OCI-LY7 (cell line): ENCODE data around the gene MAMDC2. TPM values are rescaled to one million over a fixed set of nuclear protein-coding genes. Genes with fewer than 3 reads are reported as not detected.

Experiments used
- BruUV-seq: library from RNA; stranded (reverse); fragments of 400-500 nt; replicated peaks from 2 replicates; lab custom pipeline; 2021; lab: Mats Ljungman, UMichigan
- CTCF ChIA-PET: fragments of 300-600 bp; sonication (Branson Sonifier 250); formaldehyde crosslinking; loops from one replicate; lab custom pipeline; 2022; ENCODE audit warnings: antibody characterized with exemption; ENCODE audit not compliant: unreplicated experiment; lab: Charles Lee
- POLR2A ChIA-PET: fragments of 300-600 bp; sonication (Branson Sonifier 250); formaldehyde crosslinking; loops from one replicate; lab custom pipeline; 2022; ENCODE audit warnings: antibody characterized with exemption; lab: Charles Lee
- DNase-seq: peaks from one replicate; pipeline ENCODE4 v3.0.0-alpha.2; 2015; ENCODE audit warnings: low spot score
- H2AFZ ChIP-seq: fragments of 200-600 bp; sonication (generic), shearing (Covaris generic); 2 replicates; pipeline ENCODE4 v1.6.1; 2014; ENCODE audit warnings: mild to moderate bottlenecking, antibody characterized with exemption, low read length, moderate library complexity
- H3K27ac ChIP-seq: fragments of 200-600 bp; sonication (generic); 2 replicates; pipeline ENCODE4 v1.5.1; 2014; ENCODE audit warnings: mixed run types, low read depth, mild to moderate bottlenecking, moderate library complexity, low read length, inconsistent platforms; ENCODE audit not compliant: poor library complexity, severe bottlenecking
- H3K36me3 ChIP-seq: fragments of 200-600 bp; sonication (generic); 2 replicates; pipeline ENCODE4 v1.6.1; 2014; ENCODE audit warnings: mild to moderate bottlenecking, antibody characterized with exemption, low read length, moderate library complexity, mixed read lengths; ENCODE audit not compliant: insufficient read depth
- H3K4me1 ChIP-seq: fragments of 200-600 bp; sonication (generic); 2 replicates; pipeline ENCODE4 v1.5.1; 2014; ENCODE audit warnings: mild to moderate bottlenecking, low read length; ENCODE audit not compliant: insufficient read depth, poor library complexity, severe bottlenecking
- H3K4me2 ChIP-seq: fragments of 200-600 bp; sonication (generic); 2 replicates; pipeline ENCODE4 v1.6.1; 2014; ENCODE audit warnings: mild to moderate bottlenecking, low read length
- H3K4me3 ChIP-seq: fragments of 200-600 bp; sonication (generic); 2 replicates; pipeline ENCODE4 v1.5.1; 2014; ENCODE audit warnings: mild to moderate bottlenecking, low read depth, low read length; ENCODE audit not compliant: poor library complexity, severe bottlenecking
- H3K79me2 ChIP-seq: fragments of 200-600 bp; sonication (generic); 2 replicates; pipeline ENCODE4 v1.6.1; 2016; ENCODE audit warnings: low read depth, mild to moderate bottlenecking, low read length, moderate library complexity, mixed read lengths; ENCODE audit not compliant: insufficient read depth
- H3K9me2 ChIP-seq: fragments of 200-600 bp; sonication (generic); 2 replicates; pipeline ENCODE4 v1.6.1; 2016; ENCODE audit warnings: mild to moderate bottlenecking, low read length, mixed read lengths; ENCODE audit not compliant: insufficient read depth
- H3K9me3 ChIP-seq: fragments of 200-600 bp; sonication (generic); 2 replicates; pipeline ENCODE4 v1.6.1; 2014; ENCODE audit warnings: mild to moderate bottlenecking, mixed run types, low read length, mixed read lengths
- H4K20me1 ChIP-seq: fragments of 200-600 bp; sonication (generic); 2 replicates; pipeline ENCODE4 v1.6.1; 2014; ENCODE audit warnings: mild to moderate bottlenecking, antibody characterized with exemption, low read length, moderate library complexity, mixed read lengths; ENCODE audit not compliant: insufficient read depth
- EZH2phosphoT487 ChIP-seq: fragments of 200-600 bp; sonication (generic); IDR thresholded peaks from 2 replicates; pipeline ENCODE4 v1.6.1; 2018; ENCODE audit warnings: low read depth, borderline replicate concordance, mild to moderate bottlenecking, mixed run types, antibody characterized with exemption, low read length, moderate library complexity, mixed read lengths
- intact Hi-C: fragments of 100-400 bp; cut with micrococcal nuclease; formaldehyde crosslinking; loops from one replicate; pipeline ENCODE4 v1.10.0; 2022; ENCODE audit not compliant: unreplicated experiment
- total RNA-seq, 2 experiments: library from RNA; depleted of rRNA in 1 of 2; stranded (reverse); fragments of >200 nt in 1 of 2; shearing (Covaris generic) in 1 of 2; gene quantifications; 2 replicates each; pipeline ENCODE4 v1.2.3, GENCODE V29; 2014 to 2022
- TF ChIP-seq, protein P1 (sequence below): fragments of 200-600 bp; sonication (generic); conservative IDR thresholded peaks from 2 replicates; pipeline ENCODE4 v1.5.1; 2014; ENCODE audit warnings: mild to moderate bottlenecking, antibody characterized with exemption, low read length, moderate library complexity, mixed read lengths

MAMDC2 gene
- total RNA-seq, 2 experiments from 2014 or later, result not detected

DNA sequence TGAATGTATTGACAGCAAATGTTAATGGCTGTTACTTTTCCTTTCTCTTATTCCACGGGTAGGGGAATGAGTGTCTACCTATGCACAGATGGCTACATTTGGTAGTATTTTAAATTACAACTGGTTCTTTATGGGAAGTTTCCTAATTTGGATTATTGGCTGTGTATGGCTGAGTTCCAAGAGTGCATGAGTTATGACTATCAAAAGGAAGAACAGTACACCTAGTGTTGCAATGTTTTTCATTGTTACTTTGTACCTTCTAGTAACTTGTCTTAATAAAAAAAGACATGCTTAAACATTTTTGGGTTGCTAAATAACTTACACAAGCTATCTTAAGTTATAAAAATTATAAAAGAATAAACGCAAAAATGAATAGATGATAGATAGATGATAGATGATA lies 35.8 kb upstream of the MAMDC2 start:
- POLR2A ChIA-PET, result interaction anchor here (0.7 kb wide), 1 partner anchor 10 kb away, joined by 3 read pairs; no protein-coding TSS in a partner anchor
- H3K9me3 ChIP-seq, result no peaks in the 10 kb centered on the region
- intact Hi-C loops, result no loop called here
- H3K27ac ChIP-seq, result no peak overlapping the region
- H2AFZ ChIP-seq, result no peak overlapping the region
- BruUV-seq, result no TSS peak
- H3K4me1 ChIP-seq, result no peaks in the 10 kb centered on the region
- DNase-seq, result no peak
- no peaks in the 10 kb centered on the region for H3K36me3 ChIP-seq
- no peaks in the 10 kb centered on the region for H3K79me2 ChIP-seq
- no peaks in the 10 kb centered on the region for H4K20me1 ChIP-seq
- H3K9me2 ChIP-seq, result no peaks in the 10 kb centered on the region
- TF ChIP-seq EZH2phosphoT487, result no peak
- TF ChIP-seq, protein P1, sequence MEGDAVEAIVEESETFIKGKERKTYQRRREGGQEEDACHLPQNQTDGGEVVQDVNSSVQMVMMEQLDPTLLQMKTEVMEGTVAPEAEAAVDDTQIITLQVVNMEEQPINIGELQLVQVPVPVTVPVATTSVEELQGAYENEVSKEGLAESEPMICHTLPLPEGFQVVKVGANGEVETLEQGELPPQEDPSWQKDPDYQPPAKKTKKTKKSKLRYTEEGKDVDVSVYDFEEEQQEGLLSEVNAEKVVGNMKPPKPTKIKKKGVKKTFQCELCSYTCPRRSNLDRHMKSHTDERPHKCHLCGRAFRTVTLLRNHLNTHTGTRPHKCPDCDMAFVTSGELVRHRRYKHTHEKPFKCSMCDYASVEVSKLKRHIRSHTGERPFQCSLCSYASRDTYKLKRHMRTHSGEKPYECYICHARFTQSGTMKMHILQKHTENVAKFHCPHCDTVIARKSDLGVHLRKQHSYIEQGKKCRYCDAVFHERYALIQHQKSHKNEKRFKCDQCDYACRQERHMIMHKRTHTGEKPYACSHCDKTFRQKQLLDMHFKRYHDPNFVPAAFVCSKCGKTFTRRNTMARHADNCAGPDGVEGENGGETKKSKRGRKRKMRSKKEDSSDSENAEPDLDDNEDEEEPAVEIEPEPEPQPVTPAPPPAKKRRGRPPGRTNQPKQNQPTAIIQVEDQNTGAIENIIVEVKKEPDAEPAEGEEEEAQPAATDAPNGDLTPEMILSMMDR, result no peak
- CTCF ChIA-PET, result no interaction called here
- no peak overlapping the region for H3K4me2 ChIP-seq
- no peak overlapping the region for H3K4me3 ChIP-seq

DNA sequence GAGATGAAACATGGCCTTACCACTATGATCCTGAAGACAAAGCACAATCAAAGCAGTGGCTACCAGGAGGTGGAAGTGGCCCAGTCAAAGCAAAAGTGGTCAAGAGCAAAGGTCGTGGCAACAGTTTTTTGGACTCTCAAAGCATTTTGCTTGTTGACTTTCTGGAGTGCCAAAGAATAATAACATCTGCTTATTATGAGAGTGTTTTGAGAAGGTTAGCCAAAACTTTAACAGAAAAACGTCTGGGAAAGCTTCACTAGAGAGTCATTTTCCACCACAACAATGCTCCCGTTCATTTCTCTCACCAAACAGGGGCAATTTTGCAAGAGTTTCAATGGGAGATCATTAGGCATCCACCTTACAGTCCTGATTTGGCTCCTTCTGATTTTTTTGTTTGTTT lies 33.6 kb upstream of the MAMDC2 start:
- no peaks in the 10 kb centered on the region for H3K4me1 ChIP-seq
- H2AFZ ChIP-seq, result no peak overlapping the region
- no peaks in the 10 kb centered on the region for H3K79me2 ChIP-seq
- H3K9me2 ChIP-seq, result no peaks in the 10 kb centered on the region
- no peak overlapping the region for H3K4me3 ChIP-seq
- ChIA-PET POLR2A (interaction anchor here (0.6 kb wide), 1 partner anchor 532 kb away, joined by 4 read pairs; no protein-coding TSS in a partner anchor), CTCF (no interaction called here)
- H3K4me2 ChIP-seq, result no peak overlapping the region
- DNase-seq, result no peak
- no peak overlapping the region for H3K27ac ChIP-seq
- intact Hi-C loops, result no loop called here
- no TSS peak for BruUV-seq
- H3K36me3 ChIP-seq, result no peaks in the 10 kb centered on the region
- H3K9me3 ChIP-seq, result no peaks in the 10 kb centered on the region
- no peak for TF ChIP-seq EZH2phosphoT487
- TF ChIP-seq, protein P1, result no peak
- H4K20me1 ChIP-seq, result no peaks in the 10 kb centered on the region

DNA sequence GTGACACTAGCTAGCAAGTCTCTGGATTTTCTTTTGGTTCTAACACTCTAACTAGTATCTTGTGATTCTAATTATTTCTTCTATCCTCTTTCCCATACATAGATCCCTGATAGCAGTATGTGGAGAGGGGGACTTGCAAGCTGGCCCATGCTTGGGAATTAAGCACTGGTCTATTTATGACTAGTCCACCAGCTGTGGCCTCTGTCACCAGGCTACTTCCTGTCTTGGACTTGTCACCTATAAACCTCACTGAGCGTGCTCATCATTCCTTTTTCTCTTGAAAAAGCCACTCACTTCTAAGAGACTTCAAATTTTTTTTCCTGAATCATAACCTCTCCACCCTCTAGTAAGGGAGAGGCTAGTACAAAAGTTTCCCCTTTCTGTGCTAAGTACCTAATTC lies 32.3 kb upstream of the MAMDC2 start:
- TF ChIP-seq, protein P1, result no peak
- CTCF ChIA-PET, result no interaction called here
- BruUV-seq, result no TSS peak

More for the DNA sequence above, 32.3 kb upstream of the MAMDC2 start:
- intact Hi-C loops, result no loop called here
- Histone ChIP-seq H3K79me2 (no peaks in the 10 kb centered on the region), H3K27ac (no peak overlapping the region), H4K20me1 (no peaks in the 10 kb centered on the region), H3K36me3 (no peaks in the 10 kb centered on the region), H3K9me2 (no peaks in the 10 kb centered on the region), H3K4me2 (no peak overlapping the region), H3K4me3 (no peak overlapping the region), H2AFZ (no peak overlapping the region), H3K4me1 (no peaks in the 10 kb centered on the region), H3K9me3 (no peaks in the 10 kb centered on the region)
- POLR2A ChIA-PET, result no interaction called here
- no peak for DNase-seq
